SU-DHL-6 (cell line): ENCODE results near the gene POLR1A.
A peak's percentile ranks its signal among the peaks of the same experiment; 100 is the strongest.

Experiments used
- H2AFZ ChIP-seq: fragments of 200-600 bp; sonication (generic); 2 replicates; pipeline ENCODE4 v1.6.1; 2014; ENCODE audit warnings: low read depth, mild to moderate bottlenecking, moderate library complexity, mixed read lengths, antibody characterized with exemption, low read length; ENCODE audit not compliant: severe bottlenecking
- H3F3A ChIP-seq: fragments of 200-600 bp; shearing (Covaris generic); 2 replicates; pipeline ENCODE4 v1.6.0; 2016; ENCODE audit warnings: antibody characterized with exemption, mild to moderate bottlenecking; ENCODE audit not compliant: insufficient read depth
- H3K27ac ChIP-seq: fragments of 200-600 bp; sonication (generic); 2 replicates; pipeline ENCODE4 v1.5.1; 2016; ENCODE audit warnings: low read depth, mild to moderate bottlenecking, low read length, moderate library complexity, mixed read lengths
- H3K27me3 ChIP-seq: fragments of 200-600 bp; sonication (generic), shearing (Covaris generic); 2 replicates; pipeline ENCODE4 v1.6.0; 2014; ENCODE audit warnings: mild to moderate bottlenecking, low read length
- H3K36me3 ChIP-seq: fragments of 200-600 bp; sonication (generic); 2 replicates; pipeline ENCODE4 v1.6.1; 2014; ENCODE audit warnings: mild to moderate bottlenecking, low read length, mixed read lengths
- H3K4me2 ChIP-seq: fragments of 300-600, 200-600 bp; shearing (Covaris generic), sonication (generic); 2 replicates; pipeline ENCODE4 v1.6.0; 2014; ENCODE audit warnings: low read length, low read depth, mild to moderate bottlenecking; ENCODE audit not compliant: poor library complexity, severe bottlenecking
- H3K4me3 ChIP-seq: fragments of 200-600 bp; sonication (generic); 2 replicates; pipeline ENCODE4 v1.5.1; 2014; ENCODE audit warnings: antibody characterized with exemption, low read length, mild to moderate bottlenecking, mixed read lengths; ENCODE audit not compliant: insufficient read depth, poor library complexity, severe bottlenecking
- H3K79me2 ChIP-seq: fragments of 200-600 bp; sonication (generic); 2 replicates; pipeline ENCODE4 v1.6.1; 2014; ENCODE audit warnings: mild to moderate bottlenecking, low read length, moderate library complexity; ENCODE audit not compliant: insufficient read depth
- H3K9ac ChIP-seq: fragments of 200-600 bp; sonication (generic); 2 replicates; pipeline ENCODE4 v1.7.0; 2014; ENCODE audit warnings: mild to moderate bottlenecking, low read length
- H3K9me2 ChIP-seq: fragments of 200-600 bp; sonication (generic); replicated peaks from 2 replicates; pipeline ENCODE4 v1.6.1; 2014; ENCODE audit warnings: low read length; ENCODE audit not compliant: insufficient read depth
- H3K9me3 ChIP-seq: fragments of 200-600 bp; sonication (generic); 2 replicates; pipeline ENCODE4 v1.6.1; 2014; ENCODE audit warnings: low read length, mixed read lengths; ENCODE audit not compliant: insufficient read depth
- H4K20me1 ChIP-seq: fragments of 200-600 bp; sonication (generic); 2 replicates; pipeline ENCODE4 v1.6.1; 2014; ENCODE audit warnings: low read depth, mild to moderate bottlenecking, antibody characterized with exemption, low read length, moderate library complexity, mixed read lengths
- CTCF ChIP-seq: fragments of 200-600 bp; sonication (generic); IDR thresholded peaks from one replicate; pipeline ENCODE4 v1.5.1; 2017; ENCODE audit warnings: antibody characterized with exemption, mild to moderate bottlenecking, low read length, moderate library complexity; ENCODE audit not compliant: insufficient read depth, poor library complexity, severe bottlenecking
- EZH2phosphoT487 ChIP-seq: fragments of 200-600 bp; sonication (generic), shearing (Covaris generic); conservative IDR thresholded peaks from 2 replicates; pipeline ENCODE4 v1.6.1; 2018; ENCODE audit warnings: mild to moderate bottlenecking, antibody characterized with exemption, low read length, moderate library complexity, mixed read lengths

The POLR1A gene

GRCh38 chr2:86039963-86040655, 65.6 kb downstream of the POLR1A start:
- Histone ChIP-seq H3K79me2 (no peaks in the 10 kb centered on the region), H3K36me3 (no peaks in the 10 kb centered on the region), H4K20me1 (no peaks in the 10 kb centered on the region), H3F3A (peaks cover 35% of the 10 kb centered on the region), H3K9ac (no peak overlapping the region), H3K4me3 (no peak overlapping the region), H2AFZ (no peak overlapping the region), H3K27ac (peak overlapping the region; percentile 99; the same call in 1 of the 2 replicates), H3K4me2 (no peak overlapping the region), H3K9me3 (no peaks in the 10 kb centered on the region), H3K27me3 (no peaks in the 10 kb centered on the region), H3K9me2 (no peaks in the 10 kb centered on the region)
- no peak for TF ChIP-seq EZH2phosphoT487
- TF ChIP-seq CTCF, result no peak

GRCh38 chr2:86039178-86039962, 66.3 kb downstream of the POLR1A start:
- Histone ChIP-seq H2AFZ (no peak overlapping the region), H3K9me3 (no peaks in the 10 kb centered on the region), H3K9ac (no peak overlapping the region), H4K20me1 (no peaks in the 10 kb centered on the region), H3K36me3 (no peaks in the 10 kb centered on the region), H3K9me2 (no peaks in the 10 kb centered on the region), H3K27ac (peak overlapping the region; percentile 99), H3K4me3 (no peak overlapping the region), H3K27me3 (no peaks in the 10 kb centered on the region), H3K4me2 (peak overlapping the region; percentile 8), H3K79me2 (no peaks in the 10 kb centered on the region), H3F3A (peaks cover 35% of the 10 kb centered on the region)
- TF ChIP-seq EZH2phosphoT487 (no peak), CTCF (no peak)

GRCh38 chr2:86038291-86039081, 67.2 kb downstream of the POLR1A start:
- H3K4me3 ChIP-seq, result no peak overlapping the region

More at GRCh38 chr2:86038291-86039081, 67.2 kb downstream of the POLR1A start:
- H3K9ac ChIP-seq, result peak overlapping the region; percentile 56; the same call in 1 of the 2 replicates
- TF ChIP-seq EZH2phosphoT487 (no peak), CTCF (no peak)
- H2AFZ ChIP-seq, result no peak overlapping the region
- no peaks in the 10 kb centered on the region for H3K9me2 ChIP-seq
- peak overlapping the region; percentile 99 for H3K27ac ChIP-seq
- no peaks in the 10 kb centered on the region for H3K79me2 ChIP-seq
- H3K36me3 ChIP-seq, result no peaks in the 10 kb centered on the region
- H3K9me3 ChIP-seq, result no peaks in the 10 kb centered on the region
- H4K20me1 ChIP-seq, result no peaks in the 10 kb centered on the region
- H3F3A ChIP-seq, result peaks cover 35% of the 10 kb centered on the region
- peak overlapping the region; percentile 80 for H3K4me2 ChIP-seq
- no peaks in the 10 kb centered on the region for H3K27me3 ChIP-seq
